Endodermal cell (in vitro differentiated cells): ENCODE data around the gene MAPK10. TPM values are rescaled to one million over a fixed set of nuclear protein-coding genes. Genes with fewer than 3 reads are reported as not detected.

Experiments used
- DNase-seq: peaks from one replicate; pipeline ENCODE4 v3.0.0-alpha.2; 2017
- H3K27ac ChIP-seq: 2 replicates; pipeline ENCODE4 v1.5.1; 2013; ENCODE audit warnings: mild to moderate bottlenecking, low read depth, low read length, moderate library complexity
- H3K27me3 ChIP-seq: 2 replicates; pipeline ENCODE4 v1.6.1; 2013; ENCODE audit warnings: mild to moderate bottlenecking, low read length, moderate library complexity; ENCODE audit not compliant: insufficient read depth, control insufficient read depth, poor library complexity, severe bottlenecking
- H3K36me3 ChIP-seq: 2 replicates; pipeline ENCODE4 v1.7.0; 2013; ENCODE audit warnings: mild to moderate bottlenecking, low read length, moderate library complexity; ENCODE audit not compliant: control insufficient read depth, insufficient read depth
- H3K4me1 ChIP-seq: one replicate; pipeline ENCODE4 v1.7.0; 2013; ENCODE audit warnings: low read length; ENCODE audit not compliant: control insufficient read depth, insufficient read depth
- H3K4me3 ChIP-seq: 2 replicates; pipeline ENCODE4 v1.5.1; 2013; ENCODE audit warnings: mild to moderate bottlenecking, low read length, moderate library complexity
- H3K9ac ChIP-seq: 2 replicates; pipeline ENCODE4 v1.6.1; 2013; ENCODE audit warnings: mild to moderate bottlenecking, low read length, moderate library complexity; ENCODE audit not compliant: poor library complexity, severe bottlenecking; ENCODE audit errors: extremely low read depth
- H3K9me3 ChIP-seq: 2 replicates; pipeline ENCODE4 v1.6.1; 2013; ENCODE audit warnings: mild to moderate bottlenecking, low read length, moderate library complexity; ENCODE audit not compliant: control insufficient read depth
- H3K27ac Mint-ChIP-seq: 2 replicates; pipeline ENCODE4 v1.8.0; 2020; ENCODE audit warnings: mixed read lengths
- H3K27me3 Mint-ChIP-seq: 2 replicates; pipeline ENCODE4 v1.8.0; 2021; ENCODE audit warnings: mild to moderate bottlenecking, mixed read lengths; ENCODE audit not compliant: insufficient read depth
- H3K36me3 Mint-ChIP-seq: 2 replicates; pipeline ENCODE4 v1.8.0; 2020; ENCODE audit warnings: low read depth, mixed read lengths
- H3K4me1 Mint-ChIP-seq: 2 replicates; pipeline ENCODE4 v1.8.0; 2020; ENCODE audit warnings: mixed read lengths
- H3K4me3 Mint-ChIP-seq: 2 replicates; pipeline ENCODE4 v1.8.0; 2020; ENCODE audit warnings: mild to moderate bottlenecking, moderate library complexity, mixed read lengths
- H3K9me3 Mint-ChIP-seq: 2 replicates; pipeline ENCODE4 v1.8.0; 2020; ENCODE audit warnings: mild to moderate bottlenecking, mixed read lengths
- CTCF ChIP-seq: fragments of 200-600 bp; sonication (generic); conservative IDR thresholded peaks from 2 replicates; pipeline ENCODE4 v1.5.0; 2021; ENCODE audit warnings: antibody characterized with exemption, mild to moderate bottlenecking
- WGBS, 2 experiments: methylation state at CpG; one replicate each; pipeline versions ENCODE4 v1.1.5 to v1.1.7; 2013; ENCODE audit warnings: missing lambda C conversion rate in 2 of 2, mixed read lengths in 1 of 2; ENCODE audit not compliant: insufficient coverage in 1 of 2, insufficient read length in 1 of 2; 5-methylcytosine and 5-hydroxymethylcytosine counted together
- total RNA-seq, 2 donors: library from RNA; stranded (reverse); fragmentation: NEBNext Ultra II Directional in 1 of 2; extraction: Animal tissue kit (Norgen Biotek cat#: 25700) in 1 of 2; gene quantifications; 2 replicates in 1 of 2; 3 replicates in 1 of 2; pipeline ENCODE4 v1.2.1, GENCODE V29; 2021

The MAPK10 gene
- total RNA-seq, 2 donors from 2014 or later = 45.1 to 70.2 TPM

- H3K4me1 ChIP-seq = peaks cover 18% of the 10 kb centered on the region
- no peaks in the 10 kb centered on the region for H3K27me3 ChIP-seq
- H3K4me3 ChIP-seq = no peak overlapping the region
- H3K9ac ChIP-seq = no peak overlapping the region
- no peaks in the 10 kb centered on the region for H3K27me3 Mint-ChIP-seq
- peaks cover 34% of the 10 kb centered on the region for H3K4me1 Mint-ChIP-seq
- peaks cover 29% of the 10 kb centered on the region for H3K9me3 ChIP-seq
- H3K4me3 Mint-ChIP-seq = no peak overlapping the region
- peaks cover 3% of the 10 kb centered on the region for H3K36me3 ChIP-seq
- peak overlapping the region; percentile 36 for H3K27ac ChIP-seq
- peaks cover 12% of the 10 kb centered on the region for H3K9me3 Mint-ChIP-seq
- peaks cover 8% of the 10 kb centered on the region for H3K36me3 Mint-ChIP-seq
- TF ChIP-seq CTCF = no peak
- DNase-seq = no peak
- H3K27ac Mint-ChIP-seq = no peak overlapping the region
Observed at GRCh38 chr4:86307432-86307831, 52.4 kb downstream of the MAPK10 start.

DNA sequence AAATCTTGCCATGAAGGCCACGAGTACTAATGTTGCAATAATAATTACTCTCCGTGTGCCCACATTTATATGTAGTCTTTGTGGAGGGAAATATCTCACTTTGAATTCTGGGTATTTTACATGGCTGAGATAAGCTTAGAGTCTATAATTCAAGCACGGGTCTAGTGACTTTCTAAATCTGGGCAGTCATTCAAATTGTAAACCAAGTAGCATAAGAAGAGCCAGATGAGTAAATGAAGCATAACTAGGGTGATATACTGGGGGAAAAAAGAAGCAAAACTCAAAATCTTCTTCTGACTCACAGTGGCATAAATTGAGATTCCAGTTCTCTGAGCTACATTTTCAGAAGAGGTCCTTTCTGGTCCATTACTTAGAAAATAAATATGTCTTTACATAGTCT is 53.0 kb downstream of the MAPK10 start:
- Mint-ChIP-seq H3K27ac (no peak overlapping the region), H3K36me3 (peaks cover 8% of the 10 kb centered on the region), H3K9me3 (peaks cover 15% of the 10 kb centered on the region), H3K4me1 (peaks cover 36% of the 10 kb centered on the region), H3K27me3 (no peaks in the 10 kb centered on the region), H3K4me3 (no peak overlapping the region)
- DNase-seq = no peak
- Histone ChIP-seq H3K9ac (no peak overlapping the region), H3K36me3 (peaks cover 3% of the 10 kb centered on the region), H3K27ac (no peak overlapping the region), H3K9me3 (peaks cover 35% of the 10 kb centered on the region), H3K4me1 (peaks cover 18% of the 10 kb centered on the region), H3K27me3 (no peaks in the 10 kb centered on the region), H3K4me3 (no peak overlapping the region)
- TF ChIP-seq CTCF = no peak
- 90 to 96% methylated on average over 3 of the region's 3 CpGs for WGBS, 2 experiments

GRCh38 chr4:86302830-86303229 is 57.0 kb downstream of the MAPK10 start:
- Mint-ChIP-seq H3K9me3 (peaks cover 15% of the 10 kb centered on the region), H3K4me3 (no peak overlapping the region), H3K27me3 (no peaks in the 10 kb centered on the region), H3K27ac (no peak overlapping the region), H3K4me1 (peaks cover 12% of the 10 kb centered on the region), H3K36me3 (peaks cover 12% of the 10 kb centered on the region)
- WGBS, 2 experiments = 92 to 93% methylated on average over 2 of the region's 2 CpGs
- H3K36me3 ChIP-seq = peaks cover 3% of the 10 kb centered on the region
- no peak for TF ChIP-seq CTCF
- H3K27me3 ChIP-seq = no peaks in the 10 kb centered on the region
- H3K9me3 ChIP-seq = peaks cover 42% of the 10 kb centered on the region
- no peak overlapping the region for H3K9ac ChIP-seq
- H3K4me3 ChIP-seq = no peak overlapping the region
- H3K4me1 ChIP-seq = no peaks in the 10 kb centered on the region
- DNase-seq = no peak
- peak overlapping the region; percentile 72 for H3K27ac ChIP-seq
